Fibroblast of lung (primary cell): ENCODE results near the gene FNDC3A. TPM values are rescaled to one million over a fixed set of nuclear protein-coding genes. Genes with fewer than 3 reads are reported as not detected.

Experiments
- DNase-seq, 2 donors: peaks; one replicate each; pipeline versions ENCODE4 v3.0.0 to v3.0.0-alpha.2; 2010; ENCODE audit warnings: low read depth in 2 of 2
- H2AFZ ChIP-seq: 2 replicates; pipeline ENCODE4 v1.5.1; 2012; ENCODE audit warnings: low read length, control low read depth, inconsistent platforms
- H3K27ac ChIP-seq: 2 replicates; pipeline ENCODE4 v1.5.1; 2011; ENCODE audit warnings: low read length, control low read depth; ENCODE audit not compliant: insufficient read depth
- H3K27me3 ChIP-seq: 2 replicates; pipeline ENCODE4 v1.5.1; 2011; ENCODE audit warnings: mild to moderate bottlenecking, low read length; ENCODE audit not compliant: control insufficient read depth, insufficient read depth
- H3K36me3 ChIP-seq: 2 replicates; pipeline ENCODE4 v1.5.1; 2011; ENCODE audit warnings: low read length; ENCODE audit not compliant: control insufficient read depth, insufficient read depth
- H3K4me1 ChIP-seq: 2 replicates; pipeline ENCODE4 v1.5.1; 2011; ENCODE audit warnings: low read length; ENCODE audit not compliant: control insufficient read depth, insufficient read depth; ENCODE audit errors: extremely low read depth
- H3K4me2 ChIP-seq: 2 replicates; pipeline ENCODE4 v1.5.1; 2011; ENCODE audit warnings: low read length, control low read depth; ENCODE audit not compliant: insufficient read depth; ENCODE audit errors: extremely low read depth
- H3K4me3 ChIP-seq, 4 experiments: fragments of 200-600 bp in 1 of 4; sonication (generic) in 1 of 4; replicated peaks in 1 of 4; 2 replicates each; pipeline ENCODE4 v1.5.1; 2011 to 2016; ENCODE audit warnings: low read length in 4 of 4, low read depth in 3 of 4, mild to moderate bottlenecking in 3 of 4, control low read depth in 2 of 4, inconsistent platforms in 1 of 4, mixed read lengths in 1 of 4; ENCODE audit not compliant: insufficient read depth in 1 of 4; ENCODE audit errors: control extremely low read depth in 1 of 4
- H3K79me2 ChIP-seq: 2 replicates; pipeline ENCODE4 v1.5.1; 2012; ENCODE audit warnings: mild to moderate bottlenecking, low read length, inconsistent platforms; ENCODE audit not compliant: control insufficient read depth, insufficient read depth
- H3K9ac ChIP-seq: 2 replicates; pipeline ENCODE4 v1.5.1; 2011; ENCODE audit warnings: mild to moderate bottlenecking, low read length, control low read depth; ENCODE audit not compliant: insufficient read depth
- H3K9me3 ChIP-seq: 2 replicates; pipeline ENCODE4 v1.5.1; 2012; ENCODE audit warnings: low read depth, low read length; ENCODE audit not compliant: control insufficient read depth, insufficient read depth
- H4K20me1 ChIP-seq: 2 replicates; pipeline ENCODE4 v1.5.1; 2011; ENCODE audit warnings: low read length; ENCODE audit not compliant: control insufficient read depth, insufficient read depth; ENCODE audit errors: extremely low read depth
- CTCF ChIP-seq, 2 donors: IDR thresholded peaks in 1 of 2; conservative IDR thresholded peaks in 1 of 2; 1 replicate in 1 of 2; 2 replicates in 1 of 2; pipeline ENCODE4 v1.5.1; 2011 to 2012; ENCODE audit warnings: low read length in 2 of 2, control low read depth in 1 of 2, inconsistent platforms in 1 of 2, low read depth in 1 of 2, mild to moderate bottlenecking in 1 of 2
- EZH2 ChIP-seq: IDR thresholded peaks from 2 replicates; pipeline ENCODE4 v1.5.1; 2012; ENCODE audit warnings: low read length, control low read depth, mild to moderate bottlenecking; ENCODE audit errors: missing control alignments
- polyA plus RNA-seq, 2 donors: library from polyadenylated mRNA; depleted of rRNA in 1 of 2; stranded (reverse) in 1 of 2; unstranded in 1 of 2; fragments of >200 nt; gene quantifications; 2 replicates each; pipeline ENCODE4 v1.2.1, GENCODE V29; 2011 to 2012; ENCODE audit warnings: missing spikeins in 1 of 2
- total RNA-seq: library from RNA; depleted of rRNA; stranded (reverse); fragments of >200 nt; gene quantifications from 2 replicates; pipeline ENCODE4 v1.2.1, GENCODE V29; 2014

The FNDC3A gene
- total and polyA plus RNA-seq, 2 donors (not counting 1 experiment from before 2014, with no cell fraction given): 44.7 to 79.4 TPM

DNA sequence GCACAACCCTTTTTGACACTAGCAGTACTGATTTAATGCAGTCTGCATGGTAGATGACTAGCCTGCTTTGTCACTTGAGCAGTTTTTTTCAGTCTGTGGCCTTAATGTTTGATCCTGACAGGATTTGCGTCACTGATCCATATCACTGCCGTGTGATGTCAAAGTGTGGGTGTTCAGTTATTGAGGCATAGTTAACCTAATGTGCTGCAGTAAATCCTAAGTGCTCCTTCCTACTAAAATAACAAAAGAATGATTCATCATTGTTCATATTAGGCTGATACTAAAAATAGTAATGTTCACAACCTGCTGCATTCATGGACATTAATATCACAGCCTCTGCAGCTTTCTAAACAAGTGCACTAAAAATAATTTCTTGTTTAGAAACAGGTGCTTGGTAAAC is 122.5 kb downstream of the FNDC3A start:
- H3K9me3 ChIP-seq: no peaks in the 10 kb centered on the region
- H3K4me1 ChIP-seq: peaks cover 11% of the 10 kb centered on the region
- no peak overlapping the region for H3K9ac ChIP-seq
- no peak overlapping the region for H2AFZ ChIP-seq
- H3K27me3 ChIP-seq: no peaks in the 10 kb centered on the region
- H4K20me1 ChIP-seq: no peaks in the 10 kb centered on the region
- H3K36me3 ChIP-seq: no peaks in the 10 kb centered on the region
- TF ChIP-seq CTCF (conservative IDR thresholded peaks at IDR 0.05 in 1 of 2, IDR thresholded peaks at IDR 0.05 in 1 of 2; ENCODE audit: low read depth in 1 of 2, low read length in 2 of 2): no peak
- TF ChIP-seq EZH2: no peak
- peak overlapping the region; percentile 48 for H3K27ac ChIP-seq
- no peaks in the 10 kb centered on the region for H3K79me2 ChIP-seq
- H3K4me2 ChIP-seq: peak overlapping the region; percentile 59
- DNase-seq: peak; percentile 95 to 98
- no peak overlapping the region for H3K4me3 ChIP-seq

DNA sequence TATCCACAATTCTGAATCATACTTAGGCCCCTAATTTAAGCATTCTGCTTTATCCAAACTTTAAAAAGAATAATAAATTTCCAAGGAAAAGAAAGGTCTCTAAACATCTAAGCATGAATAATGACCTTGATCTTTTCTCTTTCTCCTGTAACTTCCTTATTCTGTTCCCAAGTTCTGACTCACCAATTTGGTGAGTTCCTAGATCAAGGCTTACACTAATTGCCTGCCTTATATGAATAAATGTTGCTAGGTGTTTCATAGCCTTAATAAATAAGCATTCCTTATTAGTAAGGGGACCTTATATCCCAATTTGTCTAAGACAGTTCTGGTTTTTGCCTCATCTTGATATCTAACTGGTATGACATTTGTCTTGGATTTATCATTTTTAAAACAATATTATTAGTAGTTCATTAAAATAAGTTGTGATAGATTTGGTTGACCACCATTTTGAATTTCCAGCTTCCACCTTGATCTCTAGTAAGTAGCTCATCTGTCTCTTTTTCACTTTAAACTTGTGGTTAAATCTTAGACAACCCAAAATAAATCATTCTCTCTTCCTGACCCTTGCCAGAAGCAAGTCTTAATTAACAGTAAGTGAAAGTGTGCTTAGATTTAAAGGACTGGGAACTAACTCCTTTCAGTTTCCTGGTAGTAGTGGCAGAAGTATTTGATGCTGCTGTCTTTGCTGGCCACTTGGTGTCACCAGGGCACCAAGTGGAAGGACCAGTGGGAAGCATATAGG is 123.2 kb downstream of the FNDC3A start:
- H3K4me2 ChIP-seq: peak overlapping the region; percentile 35
- no peak overlapping the region for H3K27ac ChIP-seq
- H3K27me3 ChIP-seq: no peaks in the 10 kb centered on the region
- no peaks in the 10 kb centered on the region for H3K9me3 ChIP-seq
- no peak overlapping the region for H2AFZ ChIP-seq
- no peaks in the 10 kb centered on the region for H3K79me2 ChIP-seq
- no peak overlapping the region for H3K4me3 ChIP-seq
- H3K9ac ChIP-seq: no peak overlapping the region
- H4K20me1 ChIP-seq: no peaks in the 10 kb centered on the region
- no peaks in the 10 kb centered on the region for H3K36me3 ChIP-seq
- TF ChIP-seq CTCF (conservative IDR thresholded peaks at IDR 0.05 in 1 of 2, IDR thresholded peaks at IDR 0.05 in 1 of 2; ENCODE audit: low read depth in 1 of 2, low read length in 2 of 2) (peak in 1 of 2 donors; percentile 17), EZH2 (no peak)
- peaks cover 11% of the 10 kb centered on the region for H3K4me1 ChIP-seq
- DNase-seq: peak; percentile 40 to 41

DNA sequence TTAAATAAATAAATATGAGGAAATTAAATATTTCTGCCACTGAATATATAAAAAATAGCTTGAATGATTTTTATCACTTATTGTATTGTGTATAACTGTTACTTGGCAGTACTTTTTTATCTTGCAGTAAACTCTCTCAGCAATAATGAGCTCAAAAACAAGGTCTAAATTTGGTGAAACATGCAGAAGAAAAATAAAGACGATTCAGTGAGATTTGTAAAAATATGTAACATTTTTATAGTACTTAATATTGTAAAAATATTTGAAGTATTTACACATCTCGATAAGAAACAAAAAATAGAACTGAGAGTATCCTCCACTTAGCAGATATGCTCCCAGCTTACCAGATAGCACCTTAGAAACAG is 123.8 kb downstream of the FNDC3A start:
- H3K9ac ChIP-seq: no peak overlapping the region
- DNase-seq: no peak
- no peaks in the 10 kb centered on the region for H3K9me3 ChIP-seq
- TF ChIP-seq CTCF (conservative IDR thresholded peaks at IDR 0.05 in 1 of 2, IDR thresholded peaks at IDR 0.05 in 1 of 2; ENCODE audit: low read depth in 1 of 2, low read length in 2 of 2) (no peak), EZH2 (no peak)
- no peaks in the 10 kb centered on the region for H3K36me3 ChIP-seq
- peaks cover 11% of the 10 kb centered on the region for H3K4me1 ChIP-seq
- no peak overlapping the region for H3K27ac ChIP-seq
- no peaks in the 10 kb centered on the region for H3K79me2 ChIP-seq
- no peak overlapping the region for H3K4me3 ChIP-seq
- no peak overlapping the region for H2AFZ ChIP-seq
- H3K4me2 ChIP-seq: no peak overlapping the region
- no peaks in the 10 kb centered on the region for H3K27me3 ChIP-seq
- no peaks in the 10 kb centered on the region for H4K20me1 ChIP-seq
